Smooth muscle cell of the pulmonary artery (primary cell): ENCODE results near the gene TNFRSF1B. TPM values are rescaled to one million over a fixed set of nuclear protein-coding genes. Genes with fewer than 3 reads are reported as not detected.

Experiments used
- total RNA-seq: library from RNA; depleted of rRNA; stranded (reverse); fragments of >200 nt; gene quantifications from 2 replicates; pipeline ENCODE4 v1.2.3, GENCODE V29; 2014

TNFRSF1B gene
- total RNA-seq: 4.5 and 11.7 TPM in 2 replicates

GRCh38 chr1:12166834-12167492, at the start of gene TNFRSF1B:
TNFRSF1B (plus strand) TSS chr1:12166991; CDS start chr1:12167092, 101 bp downstream.

GRCh38 chr1:12229835-12230548, 63.2 kb downstream of the TNFRSF1B start, which contains the start of gene VPS13D:
VPS13D (plus strand) TSS chr1:12230030; CDS start chr1:12234267, 4,237 bp downstream.

Other genes with a start within 250 kb of the TNFRSF1B start
- gene KIAA2013, start 240.6 kb upstream of the TNFRSF1B start, total RNA-seq: 105 and 126 TPM in 2 replicates
- 1,597 and 1,997 TPM in 2 replicates for gene PLOD1, start 232.3 kb upstream of the TNFRSF1B start, total RNA-seq
- gene MFN2, start 186.5 kb upstream of the TNFRSF1B start, total RNA-seq: 65.7 and 79.8 TPM in 2 replicates
- gene MIIP, start 147.5 kb upstream of the TNFRSF1B start, total RNA-seq: 11.8 and 20.2 TPM in 2 replicates
- gene TNFRSF8, start 103.7 kb upstream of the TNFRSF1B start, total RNA-seq: 0.23 TPM in 1 of 2 replicates, not detected in the other
- gene VPS13D, start 63.0 kb downstream of the TNFRSF1B start, total RNA-seq: 42.1 and 45.2 TPM in 2 replicates